ENCODE measurements around the gene GHR.
"Not testable (repeated sequence)": the region's sequence is repeated elsewhere in the genome, so short reads cannot be mapped to it uniquely, and the experiment has no call there.

The GHR gene

DNA sequence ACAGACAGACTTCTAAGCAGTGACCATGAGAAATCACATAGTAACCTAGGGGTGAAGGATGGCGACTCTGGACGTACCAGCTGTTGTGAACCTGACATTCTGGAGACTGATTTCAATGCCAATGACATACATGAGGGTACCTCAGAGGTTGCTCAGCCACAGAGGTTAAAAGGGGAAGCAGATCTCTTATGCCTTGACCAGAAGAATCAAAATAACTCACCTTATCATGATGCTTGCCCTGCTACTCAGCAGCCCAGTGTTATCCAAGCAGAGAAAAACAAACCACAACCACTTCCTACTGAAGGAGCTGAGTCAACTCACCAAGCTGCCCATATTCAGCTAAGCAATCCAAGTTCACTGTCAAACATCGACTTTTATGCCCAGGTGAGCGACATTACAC lies 295.4 kb downstream of the GHR start:
- DNase-seq (ENCODE audit: low read depth in 2 of 2), result no peak

DNA sequence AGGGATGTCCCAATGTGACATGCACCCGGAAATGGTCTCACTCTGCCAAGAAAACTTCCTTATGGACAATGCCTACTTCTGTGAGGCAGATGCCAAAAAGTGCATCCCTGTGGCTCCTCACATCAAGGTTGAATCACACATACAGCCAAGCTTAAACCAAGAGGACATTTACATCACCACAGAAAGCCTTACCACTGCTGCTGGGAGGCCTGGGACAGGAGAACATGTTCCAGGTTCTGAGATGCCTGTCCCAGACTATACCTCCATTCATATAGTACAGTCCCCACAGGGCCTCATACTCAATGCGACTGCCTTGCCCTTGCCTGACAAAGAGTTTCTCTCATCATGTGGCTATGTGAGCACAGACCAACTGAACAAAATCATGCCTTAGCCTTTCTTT lies 295.8 kb downstream of the GHR start:
- no peak for DNase-seq (ENCODE audit: low read depth in 2 of 2)

DNA sequence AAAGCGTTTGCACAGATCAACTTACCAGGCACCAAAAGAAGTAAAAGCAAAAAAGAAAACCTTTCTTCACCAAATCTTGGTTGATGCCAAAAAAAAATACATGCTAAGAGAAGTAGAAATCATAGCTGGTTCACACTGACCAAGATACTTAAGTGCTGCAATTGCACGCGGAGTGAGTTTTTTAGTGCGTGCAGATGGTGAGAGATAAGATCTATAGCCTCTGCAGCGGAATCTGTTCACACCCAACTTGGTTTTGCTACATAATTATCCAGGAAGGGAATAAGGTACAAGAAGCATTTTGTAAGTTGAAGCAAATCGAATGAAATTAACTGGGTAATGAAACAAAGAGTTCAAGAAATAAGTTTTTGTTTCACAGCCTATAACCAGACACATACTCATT lies 297.0 kb downstream of the GHR start:
- no peak for DNase-seq (ENCODE audit: low read depth in 2 of 2)

DNA sequence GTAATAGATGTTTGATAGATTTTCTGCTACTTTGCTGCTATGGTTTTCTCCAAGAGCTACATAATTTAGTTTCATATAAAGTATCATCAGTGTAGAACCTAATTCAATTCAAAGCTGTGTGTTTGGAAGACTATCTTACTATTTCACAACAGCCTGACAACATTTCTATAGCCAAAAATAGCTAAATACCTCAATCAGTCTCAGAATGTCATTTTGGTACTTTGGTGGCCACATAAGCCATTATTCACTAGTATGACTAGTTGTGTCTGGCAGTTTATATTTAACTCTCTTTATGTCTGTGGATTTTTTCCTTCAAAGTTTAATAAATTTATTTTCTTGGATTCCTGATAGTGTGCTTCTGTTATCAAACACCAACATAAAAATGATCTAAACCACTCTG lies 298.2 kb downstream of the GHR start:
- DNase-seq (ENCODE audit: low read depth in 2 of 2), result no peak

DNA sequence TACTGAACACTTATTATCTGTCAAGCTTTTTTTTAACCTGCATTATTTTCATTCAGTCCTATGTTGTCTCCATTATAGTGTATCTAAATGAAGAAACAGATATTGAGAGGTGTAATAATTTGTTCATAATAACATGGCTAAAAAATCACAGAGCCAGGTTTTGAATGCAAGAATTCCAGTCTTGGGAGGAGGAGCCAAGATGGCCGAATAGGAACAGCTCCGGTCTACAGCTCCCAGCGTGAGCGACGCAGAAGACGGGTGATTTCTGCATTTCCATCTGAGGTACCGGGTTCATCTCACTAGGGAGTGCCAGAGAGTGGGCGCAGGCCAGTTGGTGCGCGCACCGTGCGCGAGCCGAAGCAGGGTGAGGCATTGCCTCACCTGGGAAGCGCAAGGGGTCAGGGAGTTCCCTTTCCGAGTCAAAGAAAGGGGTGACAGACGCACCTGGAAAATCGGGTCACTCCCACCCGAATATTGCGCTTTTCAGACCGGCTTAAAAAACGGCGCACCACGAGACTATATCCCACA lies 311.4 kb downstream of the GHR start:
- not testable (repeated sequence) for DNase-seq (ENCODE audit: low read depth in 2 of 2)

DNA sequence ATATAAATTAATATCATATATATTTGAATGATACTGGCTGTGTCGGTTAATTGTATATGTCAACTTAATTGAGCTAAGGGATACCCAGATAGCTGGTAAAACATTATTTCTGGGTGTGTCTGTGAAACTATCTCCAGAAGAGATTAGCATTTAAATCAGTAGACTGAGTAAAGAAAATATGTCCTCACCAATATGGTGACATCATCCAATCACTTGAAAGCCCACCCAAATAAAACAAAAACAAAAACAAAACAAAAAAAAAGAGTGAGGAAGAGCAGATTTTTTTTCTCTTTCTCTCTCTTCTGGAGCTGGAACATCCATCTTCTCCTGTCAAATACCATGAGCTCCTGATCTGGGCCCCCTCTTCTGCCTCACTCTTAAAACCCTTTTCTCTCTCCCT lies 317.7 kb downstream of the GHR start:
- no peak for DNase-seq (ENCODE audit: low read depth in 2 of 2)

DNA sequence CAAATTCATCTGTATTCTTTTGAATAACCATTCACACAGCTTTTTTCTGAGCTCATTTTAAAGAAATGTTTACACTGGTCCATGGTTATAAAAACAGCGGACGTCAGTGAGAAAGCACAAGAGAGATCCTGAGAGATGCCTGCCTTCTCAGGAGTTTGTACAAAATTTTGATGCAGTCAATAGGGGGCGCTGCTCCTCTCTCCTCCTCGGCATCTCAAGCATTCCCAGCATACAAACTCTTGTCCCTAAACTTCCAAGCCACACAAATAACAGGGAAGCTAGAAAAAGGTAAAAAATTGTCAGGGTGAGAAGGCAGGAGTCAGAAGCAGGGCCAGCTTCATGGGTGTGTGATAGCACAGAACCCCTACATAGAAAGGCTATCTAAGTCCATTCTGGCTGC lies 322.2 kb downstream of the GHR start:
- no peak for DNase-seq (ENCODE audit: low read depth in 2 of 2)

DNA sequence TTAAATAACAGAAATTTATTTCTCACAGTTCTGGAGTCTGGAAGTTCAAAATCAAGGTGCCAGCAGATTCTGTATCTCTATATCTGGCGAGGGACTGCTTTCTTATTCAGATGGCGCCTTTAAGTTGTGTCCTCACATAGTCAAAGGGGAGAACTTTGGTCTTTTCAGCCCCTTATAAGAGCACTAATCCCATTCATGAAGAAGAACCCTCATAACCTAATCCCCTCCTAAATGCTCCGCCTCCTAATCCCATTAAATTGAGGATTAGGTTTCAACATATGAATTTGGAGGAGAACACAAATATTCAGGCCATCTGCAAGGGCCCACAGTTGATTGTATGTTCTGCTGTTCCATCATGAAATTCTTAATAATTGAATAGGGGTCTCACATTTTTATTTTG lies 322.6 kb downstream of the GHR start:
- DNase-seq (ENCODE audit: low read depth in 2 of 2), result no peak

DNA sequence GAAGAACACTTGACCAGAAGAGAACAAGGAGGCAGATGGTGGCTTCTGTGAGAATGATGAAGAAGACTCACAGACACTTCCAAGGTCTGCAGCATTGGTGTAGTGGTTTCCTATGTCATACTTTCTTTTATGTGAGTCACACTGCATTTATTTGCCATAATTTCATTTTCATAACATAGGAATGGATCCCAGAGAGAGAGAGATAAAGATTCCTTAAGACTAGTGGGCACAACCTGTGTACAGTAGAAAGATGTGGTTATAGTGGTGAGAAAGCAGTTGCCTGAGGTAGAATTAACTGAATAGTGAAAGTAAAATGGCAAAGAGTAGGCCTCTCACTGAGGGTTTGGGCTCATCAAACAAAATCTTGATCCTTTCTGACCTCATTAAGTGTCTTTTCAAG lies 325.8 kb downstream of the GHR start:
- DNase-seq (ENCODE audit: low read depth in 2 of 2), result no peak

DNA sequence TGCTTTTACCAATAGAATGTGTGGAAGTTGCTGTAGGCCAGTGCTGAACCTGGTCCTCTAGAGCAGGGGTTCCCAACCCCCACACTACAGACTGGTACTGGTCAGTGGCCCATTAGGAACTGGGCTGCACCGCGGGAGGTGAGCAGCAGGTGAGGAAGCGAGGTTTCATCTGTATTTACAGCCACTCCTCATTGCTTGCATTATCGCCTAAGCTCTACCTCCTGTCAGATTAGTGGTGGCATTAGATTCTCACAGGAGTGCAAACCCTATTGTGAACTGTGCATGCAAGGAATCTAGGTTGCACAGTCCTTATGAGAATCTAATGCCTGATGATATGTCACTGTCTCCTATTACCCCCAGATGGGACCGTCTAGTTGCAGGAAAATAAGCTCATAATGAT lies 327.3 kb downstream of the GHR start:
- DNase-seq (ENCODE audit: low read depth in 2 of 2), result no peak

DNA sequence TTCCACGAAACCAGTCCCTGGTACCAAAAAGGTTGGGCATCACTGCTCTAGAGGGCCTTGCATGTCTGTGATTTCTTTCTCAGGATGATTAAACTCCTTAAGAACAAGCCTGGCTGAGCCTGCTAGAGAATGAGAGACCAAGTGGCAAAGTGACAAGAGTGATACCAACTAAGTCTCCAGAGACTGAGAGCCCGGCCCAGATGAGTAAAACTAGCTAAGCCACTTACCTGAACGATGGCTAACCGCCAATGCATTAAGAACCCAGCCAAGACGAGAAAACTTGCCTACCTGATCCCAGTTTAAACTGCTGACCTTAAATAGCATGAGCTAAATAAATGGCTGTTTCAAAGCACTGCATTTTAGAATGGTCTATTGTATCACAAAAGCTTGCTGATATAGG lies 327.8 kb downstream of the GHR start:
- no peak for DNase-seq (ENCODE audit: low read depth in 2 of 2)

DNA sequence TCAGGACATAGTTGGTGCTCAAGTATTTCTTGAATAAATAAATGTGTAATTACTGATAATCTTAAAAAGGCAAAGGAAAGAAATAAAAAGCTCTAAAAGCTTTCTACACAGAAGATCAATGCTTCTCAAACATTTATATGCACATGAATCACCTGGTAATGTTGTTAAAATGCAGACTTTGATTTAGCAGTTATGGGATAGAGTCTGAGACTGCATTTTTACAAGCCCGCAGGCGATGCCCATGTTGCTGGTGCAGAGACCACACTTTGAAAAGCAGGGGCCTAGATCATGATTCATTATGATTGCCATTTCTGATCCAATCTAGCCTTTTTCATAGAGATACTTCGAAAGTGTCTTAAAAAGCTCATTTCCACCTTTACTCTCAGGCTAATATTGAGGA lies 329.9 kb downstream of the GHR start:
- DNase-seq (ENCODE audit: low read depth in 2 of 2), result no peak

DNA sequence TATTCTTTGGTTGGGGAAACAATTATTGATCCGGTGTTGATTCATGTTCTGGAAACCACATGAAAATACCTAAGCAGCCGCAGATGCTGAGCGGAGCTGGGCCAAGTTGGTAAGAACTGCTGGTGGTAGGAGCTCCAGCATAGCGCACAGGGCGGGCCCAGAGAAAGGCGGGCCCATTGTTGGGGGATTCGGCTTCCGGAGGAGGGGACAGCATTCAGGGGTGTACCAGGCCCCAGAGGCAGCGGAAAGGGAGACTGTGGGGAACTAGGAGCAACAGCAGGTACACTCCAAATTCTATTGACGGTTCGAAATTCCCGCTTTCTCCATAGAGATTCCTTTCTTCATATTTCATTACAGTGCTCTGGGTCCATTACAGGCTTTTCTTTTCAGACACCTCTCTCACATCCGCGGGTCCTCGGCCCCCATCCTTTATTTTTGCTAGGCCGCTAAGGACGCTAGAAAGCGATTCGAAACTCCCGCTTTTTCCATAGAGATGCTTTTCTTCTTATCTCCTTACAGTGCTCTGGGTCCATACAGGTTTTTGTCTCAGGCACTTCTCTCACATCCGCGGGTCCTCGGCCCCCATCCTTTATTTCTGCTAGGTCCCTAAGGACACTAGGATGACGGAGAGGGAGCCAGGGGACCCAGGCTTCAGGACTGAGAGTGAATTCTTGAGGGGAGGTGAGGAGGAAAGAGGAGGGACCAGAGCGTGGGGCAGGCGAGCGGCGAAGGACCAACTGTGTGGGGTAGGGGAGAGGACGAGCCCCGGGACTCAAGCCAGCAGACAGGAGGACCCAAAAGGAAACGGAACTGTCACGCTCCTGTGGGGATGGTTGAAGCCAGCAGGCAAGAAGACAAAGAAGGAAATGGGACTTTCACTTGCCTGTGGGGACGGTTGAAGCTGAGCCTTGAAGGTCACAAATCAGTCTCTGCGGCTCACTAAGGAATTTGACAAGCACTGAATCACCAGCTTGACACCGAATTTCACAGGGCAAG lies 333.7 kb downstream of the GHR start, which contains the start of gene CCDC152:
Gene CCDC152, plus strand, starts transcription at position 213 of the 996 bp plus-strand sequence. CDS start 2,304 bp downstream, outside the sequence.
- peak; percentile 28 to 48 for DNase-seq (ENCODE audit: low read depth in 2 of 2)

DNA sequence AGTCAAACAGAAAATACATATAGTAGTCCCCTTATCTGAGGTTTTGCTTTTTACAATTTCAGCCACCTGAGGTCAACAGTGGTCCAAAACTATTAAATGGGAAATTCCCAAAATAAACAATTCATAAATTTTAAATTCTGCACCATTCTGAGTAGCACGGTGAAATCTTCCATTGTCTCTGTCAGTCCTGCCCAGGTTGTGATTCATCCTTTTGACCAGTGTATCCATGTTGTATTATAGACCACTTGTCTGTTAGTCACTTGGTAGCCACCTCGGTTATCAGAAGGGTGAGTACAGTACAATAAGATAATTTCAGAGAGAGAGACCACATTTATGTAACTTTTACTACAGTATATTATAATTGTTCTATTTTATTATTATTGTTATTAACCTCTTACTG lies 336.2 kb downstream of the GHR start:
- no peak for DNase-seq (ENCODE audit: low read depth in 2 of 2)

DNA sequence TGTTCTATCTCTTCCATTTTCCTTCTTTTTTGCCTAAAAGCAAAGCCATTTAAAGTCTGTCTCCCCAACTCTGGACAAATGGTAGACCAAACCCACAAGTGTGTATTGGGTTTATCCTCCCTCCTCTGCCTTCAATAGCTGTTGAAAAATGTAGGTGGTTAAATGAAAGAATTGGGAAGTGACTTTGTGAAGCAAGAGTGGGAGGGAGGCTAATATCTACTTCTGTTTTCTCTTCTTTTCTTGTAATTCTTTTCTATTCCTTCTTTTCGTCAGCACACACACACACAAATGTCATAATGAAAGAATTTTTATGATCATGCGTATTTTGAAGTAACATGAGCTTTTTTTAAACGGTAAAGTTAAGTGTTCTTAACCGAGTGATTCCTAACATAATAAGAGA lies 337.2 kb downstream of the GHR start:
- no peak for DNase-seq (ENCODE audit: low read depth in 2 of 2)

DNA sequence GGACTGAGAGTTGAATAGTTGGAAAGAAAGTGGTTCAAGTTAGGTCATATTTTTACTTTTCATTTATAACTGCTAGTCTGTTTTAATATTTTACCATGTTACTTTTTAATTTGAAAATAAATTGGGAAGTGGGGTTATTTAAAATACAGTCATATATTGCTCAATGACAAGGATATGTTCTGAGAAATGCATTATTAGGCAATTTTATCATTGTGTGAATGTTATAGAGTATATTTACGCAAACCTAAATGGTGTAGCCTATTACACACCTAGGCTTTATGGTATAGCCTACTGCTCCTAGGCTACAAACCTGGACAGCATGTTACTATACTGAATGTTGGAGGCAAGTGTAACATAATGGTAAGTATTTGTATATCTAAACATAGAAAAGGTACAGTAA lies 338.6 kb downstream of the GHR start:
- DNase-seq (ENCODE audit: low read depth in 2 of 2), result no peak

DNA sequence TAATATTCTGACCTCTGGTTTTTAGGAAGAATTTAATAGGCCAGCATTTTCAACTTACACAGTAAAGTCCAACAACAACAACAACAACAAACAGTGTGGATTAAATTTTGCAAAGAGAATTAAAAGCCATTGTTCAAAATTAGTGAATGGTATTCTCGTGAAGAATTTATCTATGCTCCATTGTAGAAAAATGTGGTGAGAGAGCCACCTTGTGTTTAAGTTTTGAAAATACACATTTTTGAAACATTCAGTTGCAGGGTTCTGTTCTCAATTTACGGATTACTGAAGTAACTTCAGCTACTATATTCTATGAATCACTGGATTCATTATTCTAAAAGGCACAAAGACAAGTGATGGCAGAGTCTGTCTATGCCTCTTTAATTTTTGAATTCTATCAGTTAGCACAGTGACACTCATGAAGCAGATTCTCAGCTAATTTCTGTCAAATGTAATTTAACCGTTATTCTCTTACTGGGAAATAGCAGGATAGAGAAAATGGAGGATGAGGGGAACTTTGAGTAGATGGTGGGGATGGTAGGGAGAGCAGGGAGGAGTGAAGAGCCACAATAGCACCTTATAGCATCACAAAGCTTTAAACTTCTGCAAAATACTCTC lies 344.4 kb downstream of the GHR start:
- DNase-seq (ENCODE audit: low read depth in 2 of 2), result no peak

DNA sequence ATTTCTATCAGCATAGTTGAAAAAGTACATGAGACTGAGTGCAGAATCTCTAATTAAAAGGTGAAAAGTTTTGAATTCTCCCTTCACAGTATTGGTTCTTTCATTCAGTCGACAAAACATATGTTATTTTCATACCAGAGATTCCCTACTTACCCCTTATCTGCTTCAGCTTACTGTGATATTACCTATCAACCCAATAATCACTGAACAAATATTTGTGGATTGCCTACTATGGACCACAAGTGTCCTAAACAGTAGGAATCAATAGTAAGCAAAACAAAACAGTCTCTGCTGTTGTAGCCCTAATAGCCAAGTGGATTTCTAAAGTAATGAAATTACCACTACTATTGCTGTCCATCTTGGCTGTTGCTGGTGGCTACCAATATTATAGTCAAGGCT lies 344.9 kb downstream of the GHR start:
- DNase-seq (ENCODE audit: low read depth in 2 of 2), result no peak

DNA sequence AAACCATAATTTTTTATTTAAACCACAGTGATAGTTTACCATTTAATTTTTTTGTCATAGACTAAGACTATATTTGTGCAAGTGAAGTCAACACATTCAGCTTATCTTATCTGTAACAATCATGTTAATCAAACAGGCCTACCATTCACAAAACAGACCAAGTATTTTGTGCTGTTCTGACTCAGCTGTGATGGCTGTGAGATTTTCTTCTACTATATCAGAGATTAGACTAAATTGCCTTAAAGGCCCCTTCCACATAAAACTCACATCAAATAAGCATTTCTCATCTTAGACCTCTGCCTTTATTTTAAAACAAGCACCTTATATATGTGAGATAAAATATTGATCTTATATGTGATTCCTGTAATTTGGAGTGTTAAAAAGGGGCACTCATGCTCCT lies 346.8 kb downstream of the GHR start:
- DNase-seq (ENCODE audit: low read depth in 2 of 2), result no peak

Measured in stimulated activated CD8-positive, alpha-beta memory T cell treated with anti-CD3 and anti-CD28 coated beads, Interleukin-7, amount 100 ng/mL, for 4 hours (primary cell).